Naive thymus-derived CD4-positive, alpha-beta T cell (primary cell): ENCODE data around the gene ZNF267. TPM values are rescaled to one million over a fixed set of nuclear protein-coding genes. Genes with fewer than 3 reads are reported as not detected.
"Not testable (repeated sequence)": the region's sequence is repeated elsewhere in the genome, so short reads cannot be mapped to it uniquely, and the experiment has no call there.

ENCODE experiments used
- ATAC-seq: fragments of 150-1000 bp; cut with Tn5 transposase; 2 replicates; pipeline ENCODE4 v1.10.0; 2021; ENCODE audit warnings: mild to moderate bottlenecking, moderate library complexity
- CTCF ChIA-PET: fragments of 350-600 bp; sonication (Branson Sonifier 250); formaldehyde crosslinking; loops from one replicate; lab custom pipeline; 2021; ENCODE audit warnings: antibody characterized with exemption; lab: Charles Lee
- POLR2A ChIA-PET: fragments of 350-600 bp; sonication (Branson Sonifier 250); formaldehyde crosslinking; loops from one replicate; lab custom pipeline; 2021; ENCODE audit warnings: antibody characterized with exemption, inconsistent platforms; lab: Charles Lee
- DNase-seq, 9 donors: peaks; one replicate each; pipeline versions ENCODE4 v3.0.0 to v3.0.0-alpha.2; 2020 to 2022; ENCODE audit warnings: mixed read lengths in 1 of 9
- H3K27ac ChIP-seq: one replicate; pipeline ENCODE4 v1.7.0; 2013; ENCODE audit warnings: mild to moderate bottlenecking, low read depth, low read length, moderate library complexity
- H3K27me3 ChIP-seq, 2 donors: one replicate each; pipeline ENCODE4 v1.7.0; 2013; ENCODE audit warnings: low read length in 2 of 2, mild to moderate bottlenecking in 2 of 2, moderate library complexity in 2 of 2; ENCODE audit not compliant: control insufficient read depth in 2 of 2, insufficient read depth in 2 of 2
- H3K36me3 ChIP-seq, 3 experiments: 1 replicate in 2 of 3; 2 replicates in 1 of 3; pipeline ENCODE4 v1.7.0; 2013; ENCODE audit warnings: low read length in 3 of 3, mild to moderate bottlenecking in 3 of 3, moderate library complexity in 1 of 3; ENCODE audit not compliant: insufficient read depth in 3 of 3, control insufficient read depth in 2 of 3
- H3K4me1 ChIP-seq, 2 donors: one replicate each; pipeline ENCODE4 v1.7.0; 2013; ENCODE audit warnings: low read length in 2 of 2, mild to moderate bottlenecking in 2 of 2, moderate library complexity in 1 of 2; ENCODE audit not compliant: control insufficient read depth in 2 of 2, insufficient read depth in 2 of 2
- H3K4me3 ChIP-seq: 2 replicates; pipeline ENCODE4 v1.7.0; 2013; ENCODE audit warnings: mild to moderate bottlenecking, low read length
- H3K9me3 ChIP-seq, 3 experiments: 1 replicate in 2 of 3; 2 replicates in 1 of 3; pipeline ENCODE4 v1.7.0; 2013; ENCODE audit warnings: low read length in 3 of 3; ENCODE audit not compliant: control insufficient read depth in 2 of 3
- H3K27ac Mint-ChIP-seq, 9 donors: one replicate each; pipeline ENCODE4 v1.8.0; 2020 to 2022; ENCODE audit warnings: mixed read lengths in 9 of 9, mild to moderate bottlenecking in 8 of 9, moderate library complexity in 5 of 9, inconsistent platforms in 2 of 9
- H3K27me3 Mint-ChIP-seq, 5 donors: one replicate each; pipeline ENCODE4 v1.8.0; 2021 to 2022; ENCODE audit warnings: mixed read lengths in 5 of 5, mild to moderate bottlenecking in 1 of 5
- H3K36me3 Mint-ChIP-seq, 5 donors: one replicate each; pipeline ENCODE4 v1.8.0; 2020 to 2022; ENCODE audit warnings: mixed read lengths in 5 of 5, mild to moderate bottlenecking in 3 of 5, inconsistent platforms in 1 of 5
- H3K4me1 Mint-ChIP-seq, 7 donors: one replicate each; pipeline ENCODE4 v1.8.0; 2020 to 2022; ENCODE audit warnings: mixed read lengths in 7 of 7, mild to moderate bottlenecking in 3 of 7, inconsistent platforms in 1 of 7
- H3K4me3 Mint-ChIP-seq, 10 donors: one replicate each; pipeline ENCODE4 v1.8.0; 2020 to 2022; ENCODE audit warnings: mild to moderate bottlenecking in 10 of 10, mixed read lengths in 10 of 10, moderate library complexity in 6 of 10, inconsistent platforms in 2 of 10
- H3K9me3 Mint-ChIP-seq, 11 donors: one replicate each; pipeline ENCODE4 v1.8.0; 2020 to 2022; ENCODE audit warnings: mixed read lengths in 11 of 11, mild to moderate bottlenecking in 4 of 11, inconsistent platforms in 1 of 11, moderate library complexity in 1 of 11
- intact Hi-C, 2 donors: fragments of 100-400 bp; cut with micrococcal nuclease; formaldehyde crosslinking; loops; one replicate each; pipeline ENCODE4 v1.15.1; 2023
- polyA plus RNA-seq, 2 donors: library from polyadenylated mRNA; unstranded; fragments of 300-500 nt; fragmentation: Illumina TruSeq; gene quantifications; one replicate each; pipeline ENCODE4 v1.2.3, GENCODE V29; 2021
- total RNA-seq, 6 experiments: library from RNA in 5 of 6; stranded (reverse) in 5 of 6; gene quantifications; 1 replicate in 5 of 6; 2 replicates in 1 of 6; pipeline ENCODE4 v1.2.3 and lab custom pipeline; 2021 to 2026

The ZNF267 gene
- total and polyA plus RNA-seq, 7 experiments from 2014 or later = 7.3 to 74.9 (median 37.5) TPM

GRCh38 chr16:31899505-31899904 is 25.9 kb downstream of the ZNF267 start:
- no peaks in the 10 kb centered on the region for H3K27me3 ChIP-seq
- Mint-ChIP-seq H3K9me3 (peaks cover 0 to 81% (median 35%) of the 10 kb centered on the region in 11 donors), H3K36me3 (peaks cover 36 to 89% (median 70%) of the 10 kb centered on the region in 5 donors), H3K4me1 (peaks cover 14 to 38% (median 28%) of the 10 kb centered on the region in 7 donors), H3K27me3 (no peaks in the 10 kb centered on the region), H3K27ac (peak overlapping the region; percentile 28 to 89 (median 77)), H3K4me3 (peak overlapping the region in 8 of 10 donors; percentile 56 to 71 (median 61))
- no peak for DNase-seq
- ChIA-PET CTCF (interaction anchor here (0.9 kb wide), 1 partner anchor 31 kb away, joined by 3 read pairs; no protein-coding TSS in a partner anchor), POLR2A (no interaction called here)
- no peak for ATAC-seq
- H3K36me3 ChIP-seq = peaks cover 0 to 26% (median 8%) of the 10 kb centered on the region in 3 experiments
- no peaks in the 10 kb centered on the region for H3K4me1 ChIP-seq
- no peak overlapping the region for H3K4me3 ChIP-seq
- no peak overlapping the region for H3K27ac ChIP-seq
- intact Hi-C loops = no loop called here
- H3K9me3 ChIP-seq = peaks cover 0 to 8% (median 0%) of the 10 kb centered on the region in 3 experiments

GRCh38 chr16:31904571-31904970 is 31.0 kb downstream of the ZNF267 start:
- H3K4me1 ChIP-seq, intact Hi-C loops, POLR2A ChIA-PET, ATAC-seq, H3K27me3 ChIP-seq, DNase-seq, H3K27ac ChIP-seq, H3K4me3 ChIP-seq, CTCF ChIA-PET, H3K27me3 Mint-ChIP-seq, H3K4me3 Mint-ChIP-seq: not testable (repeated sequence)
- peaks cover 0 to 34% (median 5%) of the 10 kb centered on the region in 3 experiments for H3K9me3 ChIP-seq
- H3K36me3 ChIP-seq = peaks cover 0 to 20% (median 3%) of the 10 kb centered on the region in 3 experiments
- H3K4me1 Mint-ChIP-seq = peaks cover 5 to 30% (median 8%) of the 10 kb centered on the region in 7 donors
- H3K9me3 Mint-ChIP-seq = peaks cover 7 to 81% (median 59%) of the 10 kb centered on the region in 11 donors
- peaks cover 43 to 85% (median 61%) of the 10 kb centered on the region in 5 donors for H3K36me3 Mint-ChIP-seq
- peak overlapping the region in 1 of 9 donors; percentile 19 for H3K27ac Mint-ChIP-seq

- ChIA-PET POLR2A (no interaction called here), CTCF (no interaction called here)
- Mint-ChIP-seq H3K36me3 (peaks cover 54 to 99% (median 95%) of the 10 kb centered on the region in 5 donors), H3K27me3 (no peaks in the 10 kb centered on the region), H3K4me3 (no peak overlapping the region), H3K9me3 (peaks cover 17 to 100% (median 83%) of the 10 kb centered on the region in 11 donors), H3K4me1 (peaks cover 0 to 22% (median 10%) of the 10 kb centered on the region in 7 donors), H3K27ac (no peak overlapping the region)
- intact Hi-C loops = no loop called here
- Histone ChIP-seq H3K36me3 (peaks cover 28 to 49% (median 28%) of the 10 kb centered on the region in 3 experiments), H3K4me1 (no peaks in the 10 kb centered on the region), H3K27ac (no peak overlapping the region), H3K27me3 (no peaks in the 10 kb centered on the region), H3K4me3 (peak overlapping the region; percentile 20), H3K9me3 (peaks cover 25 to 81% (median 52%) of the 10 kb centered on the region in 3 experiments)
- no peak for ATAC-seq
- no peak for DNase-seq
Measured at GRCh38 chr16:31913668-31914067, 40.1 kb downstream of the ZNF267 start.

- DNase-seq (no peak), ATAC-seq (no peak)
- no peaks in the 10 kb centered on the region for H3K27me3 ChIP-seq
- peaks cover 28 to 48% (median 28%) of the 10 kb centered on the region in 3 experiments for H3K36me3 ChIP-seq
- intact Hi-C loops = loop anchor here in 1 of 2 donors (5.0 kb wide), 1 partner anchor 39 kb away; no protein-coding TSS in a partner anchor
- H3K36me3 Mint-ChIP-seq = peaks cover 43 to 95% (median 86%) of the 10 kb centered on the region in 5 donors
- no peaks in the 10 kb centered on the region for H3K4me1 ChIP-seq
- CTCF ChIA-PET = no interaction called here
- H3K4me3 ChIP-seq = peak overlapping the region; percentile 4
- peak overlapping the region in 1 of 10 donors; percentile 40 for H3K4me3 Mint-ChIP-seq
- H3K9me3 Mint-ChIP-seq = peaks cover 17 to 100% (median 85%) of the 10 kb centered on the region in 11 donors
- H3K4me1 Mint-ChIP-seq = peaks cover 0 to 15% (median 8%) of the 10 kb centered on the region in 7 donors
- H3K9me3 ChIP-seq = peaks cover 25 to 95% (median 59%) of the 10 kb centered on the region in 3 experiments
- H3K27ac Mint-ChIP-seq = peak overlapping the region in 3 of 9 donors; percentile 20 to 69 (median 38)
- POLR2A ChIA-PET = no interaction called here
- no peak overlapping the region for H3K27ac ChIP-seq
- no peaks in the 10 kb centered on the region for H3K27me3 Mint-ChIP-seq
Measured at GRCh38 chr16:31916056-31916488, 42.5 kb downstream of the ZNF267 start.

GRCh38 chr16:31920373-31920772 is 46.8 kb downstream of the ZNF267 start:
- Histone ChIP-seq H3K27ac (no peak overlapping the region), H3K9me3 (peaks cover 19 to 83% (median 36%) of the 10 kb centered on the region in 3 experiments), H3K36me3 (peaks cover 9 to 13% (median 11%) of the 10 kb centered on the region in 3 experiments), H3K4me1 (no peaks in the 10 kb centered on the region), H3K27me3 (no peaks in the 10 kb centered on the region), H3K4me3 (no peak overlapping the region)
- Mint-ChIP-seq H3K36me3 (peaks cover 17 to 81% (median 52%) of the 10 kb centered on the region in 5 donors), H3K4me3 (no peak overlapping the region), H3K27me3 (no peaks in the 10 kb centered on the region), H3K27ac (no peak overlapping the region), H3K4me1 (peaks cover 0 to 5% (median 0%) of the 10 kb centered on the region in 7 donors), H3K9me3 (peaks cover 11 to 98% (median 70%) of the 10 kb centered on the region in 11 donors)
- intact Hi-C loops = no loop called here
- ATAC-seq (no peak), DNase-seq (no peak)
- ChIA-PET CTCF (no interaction called here), POLR2A (interaction anchor here (0.6 kb wide), 1 partner anchor 86 kb away, joined by 3 read pairs; no protein-coding TSS in a partner anchor)

GRCh38 chr16:31951806-31952205 is 78.2 kb downstream of the ZNF267 start:
- ATAC-seq = peak; percentile 10

More at GRCh38 chr16:31951806-31952205, 78.2 kb downstream of the ZNF267 start:
- H3K4me3 ChIP-seq, H3K4me3 Mint-ChIP-seq, H3K27me3 ChIP-seq, H3K27ac ChIP-seq, H3K9me3 Mint-ChIP-seq, H3K9me3 ChIP-seq, POLR2A ChIA-PET, H3K4me1 ChIP-seq, H3K27me3 Mint-ChIP-seq, intact Hi-C loops, CTCF ChIA-PET, H3K36me3 Mint-ChIP-seq, DNase-seq, H3K36me3 ChIP-seq: not testable (repeated sequence)
- H3K4me1 Mint-ChIP-seq = peaks cover 0 to 15% (median 10%) of the 10 kb centered on the region in 7 donors
- H3K27ac Mint-ChIP-seq = peak overlapping the region in 1 of 9 donors; percentile 31
